GM12878 (cell line): ENCODE measurements around the gene ZG16.

ENCODE experiments used
- CBX5 ChIP-seq: sonication (generic); IDR thresholded peaks from 2 replicates; pipeline ENCODE4 v1.6.1; 2016; ENCODE audit warnings: low read depth, moderate library complexity, mild to moderate bottlenecking, inconsistent platforms
- CHD2 ChIP-seq: IDR thresholded peaks from 2 replicates; pipeline ENCODE4 v1.6.1; 2011; ENCODE audit warnings: low read depth, low read length, improper control_type of control experiment, borderline replicate concordance
- CREB1 ChIP-seq: IDR thresholded peaks from 2 replicates; pipeline ENCODE4 v1.6.1; 2012; ENCODE audit warnings: low read depth, mild to moderate bottlenecking, inconsistent platforms
- CTCF ChIP-seq, 3 experiments: IDR thresholded peaks in 2 of 3; conservative IDR thresholded peaks in 1 of 3; 2 replicates each; pipeline ENCODE4 v1.5.1; 2011; ENCODE audit warnings: low read depth in 3 of 3, low read length in 3 of 3, mild to moderate bottlenecking in 3 of 3, control low read depth in 2 of 3, moderate library complexity in 2 of 3, inconsistent platforms in 1 of 3, mixed read lengths in 1 of 3; ENCODE audit not compliant: control insufficient read depth in 2 of 3, insufficient read depth in 1 of 3; ENCODE audit errors: extremely low read depth in 1 of 3
- ETV6 ChIP-seq, 2 experiments: fragments of 450-650 bp in 1 of 2; IDR thresholded peaks in 1 of 2; conservative IDR thresholded peaks in 1 of 2; 2 replicates each; pipeline ENCODE4 v1.6.1; 2014; ENCODE audit warnings: antibody characterized with exemption in 1 of 2, borderline replicate concordance in 1 of 2, low read depth in 1 of 2, mild to moderate bottlenecking in 1 of 2, moderate library complexity in 1 of 2
- KAT2A ChIP-seq: conservative IDR thresholded peaks from 2 replicates; pipeline ENCODE4 v1.6.1; 2011; ENCODE audit warnings: low read depth, low read length; ENCODE audit not compliant: control insufficient read depth
- MXI1 ChIP-seq: fragments of 150-350 bp; IDR thresholded peaks from 2 replicates; pipeline ENCODE4 v1.6.1; 2011; ENCODE audit warnings: low read depth, mild to moderate bottlenecking, inconsistent platforms, low read length, improper control_type of control experiment
- PAX5 ChIP-seq: IDR thresholded peaks from 2 replicates; pipeline ENCODE4 v1.6.1; 2011; ENCODE audit warnings: low read depth, low read length, borderline replicate concordance
- POLR2A ChIP-seq: IDR thresholded peaks from 2 replicates; pipeline ENCODE4 v1.6.1; 2011; ENCODE audit warnings: low read depth, mild to moderate bottlenecking, low read length
- POLR2AphosphoS5 ChIP-seq: IDR thresholded peaks from 2 replicates; pipeline ENCODE4 v1.6.1; 2011; ENCODE audit warnings: mild to moderate bottlenecking, low read length, inconsistent platforms
- REST ChIP-seq: IDR thresholded peaks from 2 replicates; pipeline ENCODE4 v1.6.1; 2012; ENCODE audit warnings: mild to moderate bottlenecking, low read depth, low read length
- RFX5 ChIP-seq: IDR thresholded peaks from 2 replicates; pipeline ENCODE4 v1.6.1; 2011; ENCODE audit warnings: low read depth, low read length, improper control_type of control experiment
- ZBTB4 ChIP-seq: fragments of 450-650 bp; formaldehyde crosslinking; IDR thresholded peaks from 2 replicates; pipeline ENCODE4 v1.4.0; 2022; ENCODE audit warnings: mild to moderate bottlenecking, moderate library complexity

- no peak for TF ChIP-seq REST
- no peak for TF ChIP-seq CREB1
- TF ChIP-seq ETV6 (conservative IDR thresholded peaks at IDR 0.05 in 1 of 2, IDR thresholded peaks at IDR 0.05 in 1 of 2; ENCODE audit: borderline replicate concordance in 1 of 2, low read depth in 1 of 2) = no peak
- no peak for TF ChIP-seq KAT2A
- TF ChIP-seq POLR2A = no peak
- no peak for TF ChIP-seq CHD2
- TF ChIP-seq POLR2AphosphoS5 = no peak
- TF ChIP-seq PAX5 = no peak
- no peak for TF ChIP-seq RFX5
- TF ChIP-seq CTCF (IDR thresholded peaks at IDR 0.05 in 2 of 3, conservative IDR thresholded peaks at IDR 0.05 in 1 of 3; ENCODE audit: control insufficient read depth in 2 of 3, extremely low read depth in 1 of 3, insufficient read depth in 1 of 3, low read depth in 3 of 3, low read length in 3 of 3) = no peak
- TF ChIP-seq CBX5 = no peak
- TF ChIP-seq ZBTB4 (CRISPR knock-in tag) = no peak
- TF ChIP-seq MXI1 = no peak
These were observed 29.9 kb upstream of the ZG16 start for GRCh38 chr16:29747947-29748759.
